Esophagus squamous epithelium (tissue), 4 donors: ENCODE measurements around the gene IGF1R.

Source experiments
- CTCF ChIP-seq, 6 experiments: fragments of 450-650 bp in 4 of 6; fragments of 200-600 bp in 2 of 6; sonication (generic) in 2 of 6; IDR thresholded peaks; one replicate each; pipeline ENCODE4 v1.5.1; 2016 to 2019; ENCODE audit warnings: antibody characterized with exemption in 6 of 6, mild to moderate bottlenecking in 4 of 6, moderate library complexity in 4 of 6
- POLR2A ChIP-seq, 4 donors: fragments of 450-650 bp; IDR thresholded peaks; one replicate each; pipeline ENCODE4 v1.6.1; 2017; ENCODE audit warnings: antibody characterized with exemption in 4 of 4, mild to moderate bottlenecking in 4 of 4, moderate library complexity in 3 of 4

- TF ChIP-seq POLR2A (IDR thresholded peaks at IDR 0.05): no peak
- TF ChIP-seq CTCF (IDR thresholded peaks at IDR 0.05): no peak
These were observed 152.3 kb downstream of the IGF1R start for GRCh38 chr15:98800437-98801233.
